Testis (tissue), 2 donors: ENCODE results near the gene SMCO4.

ENCODE experiments used
- CTCF ChIP-seq, 3 experiments: fragments of 450-650 bp in 2 of 3; fragments of 200-600 bp in 1 of 3; sonication (generic) in 1 of 3; IDR thresholded peaks; one replicate each; pipeline ENCODE4 v1.5.1; 2016 to 2019; ENCODE audit warnings: antibody characterized with exemption in 3 of 3, mild to moderate bottlenecking in 2 of 3, moderate library complexity in 1 of 3
- POLR2A ChIP-seq: fragments of 450-650 bp; IDR thresholded peaks from one replicate; pipeline ENCODE4 v1.6.1; 2017; ENCODE audit warnings: antibody characterized with exemption, mild to moderate bottlenecking, moderate library complexity

GRCh38 chr11:93505703-93506102, 37.5 kb downstream of the SMCO4 start:
- TF ChIP-seq CTCF (IDR thresholded peaks at IDR 0.05) (no peak), POLR2A (no peak)
